ENCODE data around the gene TRPM7. TPM values are rescaled to one million over a fixed set of nuclear protein-coding genes. Genes with fewer than 3 reads are reported as not detected.
"Not testable (repeated sequence)": the region's sequence is repeated elsewhere in the genome, so short reads cannot be mapped to it uniquely, and the experiment has no call there.

TRPM7 gene
- polyA plus RNA-seq (2013, experiment 1 of 2; ENCODE audit: insufficient read length) = 14.0 TPM
- polyA plus RNA-seq (2013, experiment 2 of 2; ENCODE audit: insufficient read length) = 18.8 TPM

GRCh38 chr15:50686469-50687301, at the start of gene TRPM7:
Gene TRPM7, minus strand, starts transcription at chr15:50686797. Its CDS starts 264 bp downstream, at chr15:50686533.
- peak; percentile 87 for DNase-seq

GRCh38 chr15:50735156-50735555, 48.6 kb upstream of the TRPM7 start:
- no peak for DNase-seq

GRCh38 chr15:50726315-50726714, 39.7 kb upstream of the TRPM7 start:
- no peak for DNase-seq

- no peak for DNase-seq
Observed at GRCh38 chr15:50718700-50719125, 32.1 kb upstream of the TRPM7 start.

GRCh38 chr15:50712018-50712417, 25.4 kb upstream of the TRPM7 start:
- no peak for DNase-seq

GRCh38 chr15:50710585-50710984, 24.0 kb upstream of the TRPM7 start:
- DNase-seq = no peak

GRCh38 chr15:50707878-50708427, 21.4 kb upstream of the TRPM7 start:
- DNase-seq = no peak

- DNase-seq = peak; percentile 27
Observed at GRCh38 chr15:50702762-50703334, 16.3 kb upstream of the TRPM7 start.

- DNase-seq = no peak
Observed at GRCh38 chr15:50698101-50698500, 11.5 kb upstream of the TRPM7 start.

- no peak for DNase-seq
Observed at GRCh38 chr15:50697109-50697797, 10.7 kb upstream of the TRPM7 start.

GRCh38 chr15:50694634-50695165, 8.1 kb upstream of the TRPM7 start:
- DNase-seq = not testable (repeated sequence)

GRCh38 chr15:50687302-50687902, 805 bp upstream of the TRPM7 start:
- no peak for DNase-seq

- DNase-seq = peak; percentile 48
Observed at GRCh38 chr15:50685976-50686468, 575 bp downstream of the TRPM7 start.

GRCh38 chr15:50685191-50685975, 1.2 kb downstream of the TRPM7 start:
- no peak for DNase-seq

- DNase-seq = no peak
Observed at GRCh38 chr15:50681467-50681866, 5.1 kb downstream of the TRPM7 start.

GRCh38 chr15:50676799-50677483, 9.7 kb downstream of the TRPM7 start:
- DNase-seq = peak; percentile 79

GRCh38 chr15:50675535-50676144, 11.0 kb downstream of the TRPM7 start:
- DNase-seq = peak; percentile 42

- DNase-seq = no peak
Observed at GRCh38 chr15:50670115-50670514, 16.5 kb downstream of the TRPM7 start.

- DNase-seq = no peak
Observed at GRCh38 chr15:50669611-50670010, 17.0 kb downstream of the TRPM7 start.

- DNase-seq = no peak
Observed at GRCh38 chr15:50665938-50666337, 20.7 kb downstream of the TRPM7 start.

Data from fibroblast of skin of back (primary cell).